Subcutaneous adipose tissue (tissue), 4 donors: ENCODE measurements around the gene CFAP100. TPM values are rescaled to one million over a fixed set of nuclear protein-coding genes. Genes with fewer than 3 reads are reported as not detected.

Source experiments
- CTCF ChIP-seq: fragments of 450-650 bp; IDR thresholded peaks from one replicate; pipeline ENCODE4 v1.5.1; 2016; ENCODE audit warnings: low read depth, mild to moderate bottlenecking, control low read depth, antibody characterized with exemption, moderate library complexity
- total RNA-seq, 4 donors: library from RNA; depleted of rRNA; stranded (reverse); fragments of >200 nt; gene quantifications; one replicate each; pipeline ENCODE4 v1.1.0, GENCODE V29; 2016

CFAP100 gene
- total RNA-seq, 4 donors from 2014 or later = not detected

- no peak for TF ChIP-seq CTCF
Measured at GRCh38 chr3:126392246-126392645, 2.5 kb upstream of the CFAP100 start.

- TF ChIP-seq CTCF = no peak
Measured at GRCh38 chr3:126393563-126393962, 1.1 kb upstream of the CFAP100 start.

- TF ChIP-seq CTCF = no peak
Measured at GRCh38 chr3:126394977-126395321, 240 bp downstream of the CFAP100 start.

- TF ChIP-seq CTCF = no peak
Measured at GRCh38 chr3:126395846-126396513, 1.3 kb downstream of the CFAP100 start.

GRCh38 chr3:126396536-126396935 lies 1.8 kb downstream of the CFAP100 start:
- TF ChIP-seq CTCF = no peak

GRCh38 chr3:126397610-126398422 lies 3.1 kb downstream of the CFAP100 start:
- no peak for TF ChIP-seq CTCF

- no peak for TF ChIP-seq CTCF
Measured at GRCh38 chr3:126398423-126399350, 4.0 kb downstream of the CFAP100 start.
